Vagina (tissue), 2 donors: Measurements from ENCODE around the gene SFXN2.

ENCODE experiments used
- CTCF ChIP-seq, 3 experiments: fragments of 450-650 bp in 2 of 3; fragments of 200-600 bp in 1 of 3; sonication (generic) in 1 of 3; IDR thresholded peaks; one replicate each; pipeline ENCODE4 v1.5.1; 2017 to 2019; ENCODE audit warnings: antibody characterized with exemption in 3 of 3, mild to moderate bottlenecking in 2 of 3, moderate library complexity in 2 of 3
- POLR2A ChIP-seq, 2 donors: fragments of 450-650 bp; IDR thresholded peaks; one replicate each; pipeline ENCODE4 v1.6.1; 2017; ENCODE audit warnings: antibody characterized with exemption in 2 of 2, mild to moderate bottlenecking in 2 of 2, moderate library complexity in 2 of 2
- POLR2AphosphoS5 ChIP-seq, 2 donors: sonication (generic); formaldehyde crosslinking; IDR thresholded peaks; one replicate each; pipeline ENCODE4 v1.9.0; 2017; ENCODE audit warnings: antibody characterized with exemption in 2 of 2, mild to moderate bottlenecking in 2 of 2, low read depth in 1 of 2; ENCODE audit not compliant: insufficient read depth in 1 of 2

GRCh38 chr10:102777711-102778453 is 63.4 kb downstream of the SFXN2 start:
- TF ChIP-seq CTCF (IDR thresholded peaks at IDR 0.05): no peak
- TF ChIP-seq POLR2AphosphoS5 (IDR thresholded peaks at IDR 0.05; ENCODE audit: insufficient read depth in 1 of 2, low read depth in 1 of 2): no peak
- TF ChIP-seq POLR2A (IDR thresholded peaks at IDR 0.05): no peak
